HG03064 (cell line): ENCODE data around the gene PRM2.

Experiments
- ATAC-seq: cut with Tn5 transposase; IDR thresholded peaks from one replicate; pipeline ENCODE4 v1.9.1; 2021; ENCODE audit warnings: low read depth; ENCODE audit not compliant: unreplicated experiment

PRM2 gene

DNA sequence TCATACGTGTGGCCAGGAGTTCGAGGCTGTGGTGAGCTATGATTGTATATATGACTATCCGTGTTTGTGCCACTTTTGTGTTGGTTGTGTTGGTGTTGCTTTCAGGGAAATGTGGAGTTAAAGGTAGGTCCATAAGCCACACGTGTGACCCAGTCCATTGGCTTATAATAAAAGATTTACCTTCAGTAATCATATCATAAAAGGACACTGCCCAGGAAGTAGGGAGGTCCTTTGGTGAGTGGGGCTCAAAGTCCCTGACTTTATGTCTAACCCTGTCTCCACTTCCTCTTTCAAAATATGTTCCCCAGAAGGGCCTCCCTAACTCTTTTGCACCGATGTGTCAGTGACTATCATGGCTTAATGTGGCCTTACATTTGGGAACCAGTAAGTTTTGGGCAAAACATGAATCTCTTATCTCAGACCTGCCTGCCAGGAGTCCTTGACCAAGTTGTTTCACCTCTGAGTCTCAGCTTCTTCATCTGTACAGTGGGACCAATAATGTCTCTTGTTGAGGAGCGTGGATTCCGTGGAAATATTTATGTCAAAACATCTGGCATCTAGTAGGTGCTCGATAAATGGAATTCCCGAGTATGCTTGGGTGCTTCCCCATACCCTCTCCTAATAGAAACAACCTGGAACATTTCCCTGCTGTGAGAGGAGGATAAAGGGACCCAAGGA is 12.0 kb downstream of the PRM2 start:
- no peak for ATAC-seq

DNA sequence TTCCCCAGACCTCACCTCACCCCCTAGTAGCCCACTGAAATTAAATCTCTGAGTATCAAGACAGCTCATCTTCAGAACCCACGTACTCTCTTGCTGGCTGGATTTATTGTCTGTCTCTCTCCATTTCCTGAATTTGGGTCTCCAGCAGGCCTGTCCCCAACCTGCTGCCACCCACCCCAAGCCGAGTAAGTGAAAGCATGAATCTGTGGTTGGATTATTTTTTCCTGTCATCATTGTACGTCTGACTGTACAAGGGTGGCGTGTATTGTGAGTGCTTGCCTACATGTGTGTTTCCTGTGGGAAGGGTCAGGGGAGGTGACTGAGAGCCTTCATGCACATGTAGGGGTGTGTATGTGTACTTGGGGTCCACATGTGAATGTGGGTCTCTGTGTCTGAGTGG is 12.5 kb downstream of the PRM2 start:
- ATAC-seq = no peak

DNA sequence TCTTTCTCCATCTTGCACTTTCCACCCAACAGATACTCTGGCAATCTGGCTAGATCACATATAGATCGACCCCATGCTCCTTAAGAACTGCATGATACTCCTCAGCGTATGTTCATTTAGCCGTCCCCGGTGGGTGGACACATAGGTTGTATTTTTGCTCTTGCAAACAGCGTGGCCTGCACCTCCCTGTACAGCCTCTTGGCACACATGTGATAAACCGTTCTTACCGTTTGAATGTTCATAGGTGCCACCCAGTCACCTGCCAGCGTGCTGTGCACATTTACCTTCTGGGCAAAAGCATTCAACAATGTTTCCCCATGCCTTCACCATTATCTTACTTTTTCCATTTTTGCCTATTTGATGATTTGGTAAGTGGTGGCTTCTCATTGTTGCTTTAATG is 13.4 kb downstream of the PRM2 start:
- no peak for ATAC-seq

DNA sequence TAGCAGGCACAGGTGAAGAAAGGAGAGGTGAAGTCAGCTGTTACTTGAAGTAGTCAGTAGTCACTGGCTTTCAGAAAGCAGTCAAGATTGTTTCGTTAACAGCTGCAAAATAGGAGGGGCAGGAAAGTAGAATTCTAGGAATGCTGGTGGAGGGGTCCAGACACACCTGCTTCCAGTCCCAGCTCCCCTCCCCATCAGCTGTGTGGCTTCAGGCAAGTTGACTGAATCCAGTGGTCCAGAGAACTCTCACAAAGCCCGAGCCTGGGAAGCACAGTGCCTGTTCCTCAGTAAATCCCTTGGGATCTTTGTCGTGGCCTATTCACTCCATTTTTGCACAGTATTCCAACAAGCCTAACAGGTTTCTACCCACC is 15.7 kb downstream of the PRM2 start:
- no peak for ATAC-seq

DNA sequence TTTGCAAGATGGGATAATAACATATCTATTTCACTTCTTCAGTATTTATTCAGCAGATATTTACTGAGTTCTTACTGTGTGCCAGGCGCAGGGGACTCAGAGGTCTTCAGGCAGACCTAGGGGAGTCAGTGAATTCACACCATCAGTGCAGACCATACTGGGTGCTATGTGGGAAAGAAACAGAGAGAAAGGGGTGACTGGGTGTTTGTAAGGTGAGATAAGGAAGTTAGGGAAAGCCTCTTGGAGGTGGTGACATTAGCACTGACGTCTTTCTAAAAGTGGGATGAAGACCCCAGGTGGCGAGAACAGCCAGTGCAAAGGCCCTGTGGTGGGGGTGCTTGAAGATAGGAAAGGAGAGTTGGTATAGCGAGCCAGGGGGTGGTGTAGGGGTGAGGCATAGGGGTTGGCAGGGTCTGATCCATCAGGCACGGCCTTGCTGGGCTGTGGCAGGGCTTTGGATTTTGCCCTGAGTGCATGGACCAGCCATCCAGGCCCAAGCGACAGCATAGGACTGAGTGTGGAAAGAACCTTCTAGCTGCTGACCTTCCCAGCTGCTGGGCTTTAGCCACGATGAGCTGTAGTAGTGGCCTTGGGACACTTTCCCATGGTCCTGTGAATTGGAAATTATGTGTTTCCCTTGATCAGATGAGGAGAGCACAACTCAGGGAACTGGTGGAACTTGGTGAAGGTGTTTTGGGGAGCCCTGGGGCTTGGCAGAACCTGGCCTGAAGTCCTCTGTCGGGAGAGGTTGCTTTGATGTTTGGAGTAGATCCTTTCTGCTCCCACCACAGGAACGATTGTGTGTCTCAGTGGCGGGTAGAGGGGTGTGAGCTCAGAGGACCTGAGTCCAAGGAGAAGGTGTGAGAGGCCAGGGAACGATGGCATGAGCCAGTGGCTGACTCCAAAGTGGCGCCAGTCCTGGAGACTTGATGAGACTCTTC is 16.4 kb downstream of the PRM2 start:
- ATAC-seq = no peak

DNA sequence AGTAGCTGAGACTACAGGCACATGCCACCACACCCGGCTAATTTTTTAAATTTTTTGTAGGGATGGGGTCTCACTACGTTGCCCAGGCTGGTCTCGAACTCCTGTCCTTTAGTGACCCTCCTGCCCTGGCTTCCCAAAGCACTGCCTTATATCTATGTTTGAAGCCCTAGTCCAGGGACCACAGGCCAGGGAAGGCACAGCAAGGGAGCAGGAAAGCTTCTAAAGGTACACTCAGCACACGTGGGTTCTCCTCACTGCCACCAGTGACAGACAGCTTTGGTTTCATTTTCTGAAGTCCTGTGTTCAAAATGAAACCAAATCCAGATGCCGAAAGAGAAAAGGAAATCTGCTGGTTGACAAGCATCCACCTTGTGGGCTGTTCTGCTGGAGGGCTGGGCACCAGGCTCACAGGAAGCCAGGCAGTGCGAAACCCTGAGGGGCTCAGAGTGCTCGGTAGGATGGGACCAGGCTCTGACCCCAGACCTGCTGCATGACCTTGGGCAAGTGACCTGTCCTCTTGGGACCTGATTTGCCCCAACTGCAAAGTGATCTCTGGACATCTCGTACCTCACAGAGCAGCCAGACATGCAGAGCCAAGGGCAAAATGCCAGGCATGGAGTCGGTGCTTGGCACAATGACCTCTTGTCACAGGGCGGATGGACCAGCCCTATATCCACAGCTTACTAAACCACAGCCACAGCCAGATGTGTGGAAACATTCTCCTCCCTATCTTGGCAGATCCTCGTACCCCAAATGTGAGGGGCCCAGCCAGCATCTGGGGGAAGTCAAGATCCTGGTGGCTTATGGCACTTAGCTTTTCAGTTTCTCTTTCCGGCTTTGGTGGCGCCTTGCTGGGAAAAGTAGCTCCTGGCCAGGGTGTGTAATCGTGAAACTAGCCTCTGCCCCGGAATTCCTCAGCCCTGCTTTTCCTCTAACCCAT is 17.5 kb downstream of the PRM2 start:
- ATAC-seq = no peak

DNA sequence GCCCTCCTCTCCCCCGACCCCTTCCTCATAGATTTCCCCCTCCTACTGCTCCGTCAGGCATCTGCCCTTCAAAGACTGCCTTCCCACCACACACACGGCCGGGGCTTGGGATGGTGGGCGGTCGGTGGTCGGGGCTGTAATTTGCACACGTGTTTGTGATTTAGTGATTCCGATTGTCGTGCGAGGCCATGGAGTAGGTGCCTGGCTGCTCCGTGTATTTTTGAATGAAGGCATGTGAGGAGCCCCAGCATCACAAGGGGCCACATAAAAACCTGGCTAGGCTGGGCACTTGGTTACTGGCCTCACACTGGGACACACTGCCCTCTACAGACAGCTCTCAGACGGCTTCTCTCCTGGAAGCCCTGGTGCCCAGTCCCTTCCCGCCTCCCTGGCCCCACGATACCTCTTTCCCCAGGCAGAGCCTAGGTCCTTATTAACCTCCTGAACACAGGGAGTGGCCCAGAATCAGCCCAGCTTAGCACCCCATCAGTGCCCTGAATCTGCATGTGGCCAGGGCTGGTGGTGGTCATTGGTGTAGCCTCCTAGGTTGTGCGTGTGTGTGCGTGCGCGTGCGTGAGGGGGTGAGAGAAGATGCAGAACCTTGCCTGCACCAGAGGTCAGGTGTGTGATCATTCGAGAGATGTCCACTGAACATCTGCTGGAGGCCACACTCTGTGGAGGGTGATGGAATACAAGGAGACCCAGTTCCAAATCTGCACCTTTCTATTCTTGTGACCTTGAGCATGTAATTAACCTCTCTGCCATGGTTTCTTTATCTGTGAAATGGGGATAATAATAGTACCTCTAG is 18.9 kb downstream of the PRM2 start:
- no peak for ATAC-seq

DNA sequence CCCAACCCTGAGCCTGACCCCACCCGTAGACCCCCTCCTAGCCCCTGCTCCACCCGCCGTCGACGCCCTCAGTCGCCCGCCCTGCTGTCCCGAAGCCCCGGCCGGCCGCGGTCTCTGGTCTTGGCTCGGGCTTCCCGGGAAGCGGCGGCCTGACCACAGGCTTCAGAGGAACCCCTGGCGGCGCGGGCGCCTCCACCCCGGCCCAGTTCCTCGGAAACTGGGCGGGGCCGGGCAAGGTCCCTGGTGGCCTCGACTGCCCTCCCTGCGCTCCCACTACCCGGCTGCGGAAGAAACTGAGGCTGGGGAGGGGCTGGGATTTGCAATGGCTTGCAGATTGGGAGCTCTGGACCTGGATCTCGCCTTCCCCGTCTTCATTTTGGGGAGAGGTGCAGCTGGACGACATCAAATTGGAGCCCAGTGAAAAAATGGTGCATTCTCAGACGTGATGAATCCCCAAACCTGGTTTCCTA is 19.6 kb downstream of the PRM2 start:
- no peak for ATAC-seq

DNA sequence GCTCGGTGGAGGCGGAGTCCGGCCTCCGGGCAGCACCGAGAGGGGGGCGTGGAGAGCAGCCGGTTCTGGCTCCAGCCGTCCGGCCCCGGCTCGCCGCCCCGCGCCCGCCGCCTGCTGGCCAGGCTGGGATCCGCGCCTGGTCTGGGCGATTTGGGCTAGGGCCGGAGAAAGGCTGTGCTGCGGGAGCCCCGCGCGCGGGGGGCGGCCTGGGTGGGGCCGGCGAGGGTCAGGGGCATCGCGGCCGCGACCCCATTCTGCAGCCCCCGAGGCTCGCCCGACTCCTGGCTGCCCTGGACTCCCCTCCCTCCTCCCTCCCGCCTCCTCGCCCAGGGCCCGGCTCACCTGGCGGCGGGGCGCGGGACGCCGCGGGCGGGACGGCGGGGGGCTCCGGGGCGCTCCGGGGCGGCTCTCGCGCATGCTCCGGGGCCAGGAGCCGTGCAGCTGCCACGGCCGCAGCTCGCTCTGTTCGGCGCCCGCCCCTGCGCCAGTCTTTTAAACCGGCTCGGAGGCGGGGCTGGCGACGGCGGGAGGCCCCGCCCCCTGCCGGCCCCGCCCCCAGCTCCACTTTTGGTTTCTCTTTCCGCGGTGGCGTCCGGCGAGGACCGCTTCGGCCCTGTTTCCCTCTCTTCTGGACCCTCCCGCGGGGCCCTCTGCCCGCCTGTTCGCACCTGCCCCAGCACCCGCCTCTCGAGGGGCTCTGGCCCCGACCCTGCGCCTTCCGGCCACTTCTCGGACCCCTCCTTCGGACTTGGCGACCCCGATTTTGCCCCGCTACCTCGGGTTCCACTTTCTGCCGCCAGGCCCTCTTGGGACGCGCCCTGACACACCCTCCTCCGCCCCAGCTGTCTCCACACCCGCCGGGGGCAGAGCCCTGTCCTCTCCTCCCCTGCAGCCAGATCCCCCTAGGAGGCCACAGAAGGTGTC is 20.3 kb downstream of the PRM2 start, which contains the start of gene SOCS1:
TSS of gene SOCS1 (minus strand) at position 468 of the 924 bp plus-strand sequence. CDS start 726 bp downstream, outside the sequence.
- peak; percentile 44 for ATAC-seq

DNA sequence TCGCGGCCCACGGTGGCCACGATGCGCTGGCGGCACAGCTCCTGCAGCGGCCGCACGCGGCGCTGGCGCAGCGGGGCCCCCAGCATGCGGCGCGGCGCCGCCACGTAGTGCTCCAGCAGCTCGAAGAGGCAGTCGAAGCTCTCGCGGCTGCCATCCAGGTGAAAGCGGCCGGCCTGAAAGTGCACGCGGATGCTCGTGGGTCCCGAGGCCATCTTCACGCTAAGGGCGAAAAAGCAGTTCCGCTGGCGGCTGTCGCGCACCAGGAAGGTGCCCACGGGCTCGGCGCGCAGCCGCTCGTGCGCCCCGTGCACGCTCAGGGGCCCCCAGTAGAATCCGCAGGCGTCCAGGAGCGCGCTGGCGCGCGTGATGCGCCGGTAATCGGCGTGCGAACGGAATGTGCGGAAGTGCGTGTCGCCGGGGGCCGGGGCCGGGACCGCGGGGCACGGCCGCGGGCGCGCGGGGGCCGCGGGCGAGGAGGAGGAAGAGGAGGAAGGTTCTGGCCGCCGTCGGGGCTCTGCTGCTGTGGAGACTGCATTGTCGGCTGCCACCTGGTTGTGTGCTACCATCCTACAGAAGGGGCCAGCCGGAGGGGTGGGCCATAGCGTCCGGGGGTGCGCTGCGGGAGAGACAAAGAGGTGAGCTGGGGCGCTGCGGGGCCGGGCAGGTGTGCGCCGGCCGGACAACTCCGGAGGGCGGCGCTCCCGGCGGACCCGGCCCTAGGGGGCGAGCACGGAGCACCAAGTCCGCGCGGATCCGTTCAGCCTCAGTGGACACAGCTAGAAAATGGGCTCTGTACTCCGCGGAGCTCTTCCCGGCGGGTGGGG is 21.2 kb downstream of the PRM2 start:
- peak; percentile 0 for ATAC-seq

DNA sequence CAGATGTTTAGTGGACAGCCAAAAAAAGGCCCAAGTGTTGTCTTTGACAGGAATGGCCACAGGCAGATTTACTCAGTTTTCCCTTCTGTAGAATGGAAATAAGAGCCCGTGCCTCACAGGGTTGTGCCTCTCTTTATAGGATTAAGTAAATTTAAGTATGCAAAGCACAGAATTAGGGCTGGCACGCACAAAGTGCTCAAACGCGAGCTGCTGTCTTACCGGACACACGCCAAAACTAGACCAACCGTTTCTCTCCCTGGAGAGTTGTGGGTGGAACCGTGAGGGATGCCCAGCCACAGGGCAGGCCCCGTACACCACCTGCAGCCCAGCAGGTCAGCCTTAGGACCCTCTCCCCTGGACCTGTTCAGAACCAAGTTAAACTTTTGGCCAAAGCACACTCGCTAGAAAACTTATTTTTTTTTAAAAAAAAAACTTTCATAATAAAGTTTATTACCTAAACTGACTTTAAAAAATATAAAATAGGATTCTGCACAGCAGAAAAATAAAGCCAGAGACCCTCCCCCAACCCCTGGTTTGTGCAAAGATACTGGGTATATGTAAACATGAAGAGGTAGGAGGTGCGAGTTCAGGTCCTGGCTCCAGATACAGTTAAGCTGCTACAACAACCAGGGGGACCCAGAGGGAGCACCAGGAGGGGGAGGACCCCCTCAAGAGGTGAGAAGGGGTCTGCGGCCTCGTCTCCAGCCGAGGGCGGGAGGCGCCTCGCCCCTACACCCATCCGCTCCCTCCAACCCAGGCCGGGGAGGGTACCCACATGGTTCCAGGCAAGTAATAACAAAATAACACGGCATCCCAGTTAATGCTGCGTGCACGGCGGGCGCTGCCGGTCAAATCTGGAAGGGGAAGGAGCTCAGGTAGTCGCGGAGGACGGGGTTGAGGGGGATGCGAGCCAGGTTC is 22.0 kb downstream of the PRM2 start:
- no peak for ATAC-seq

DNA sequence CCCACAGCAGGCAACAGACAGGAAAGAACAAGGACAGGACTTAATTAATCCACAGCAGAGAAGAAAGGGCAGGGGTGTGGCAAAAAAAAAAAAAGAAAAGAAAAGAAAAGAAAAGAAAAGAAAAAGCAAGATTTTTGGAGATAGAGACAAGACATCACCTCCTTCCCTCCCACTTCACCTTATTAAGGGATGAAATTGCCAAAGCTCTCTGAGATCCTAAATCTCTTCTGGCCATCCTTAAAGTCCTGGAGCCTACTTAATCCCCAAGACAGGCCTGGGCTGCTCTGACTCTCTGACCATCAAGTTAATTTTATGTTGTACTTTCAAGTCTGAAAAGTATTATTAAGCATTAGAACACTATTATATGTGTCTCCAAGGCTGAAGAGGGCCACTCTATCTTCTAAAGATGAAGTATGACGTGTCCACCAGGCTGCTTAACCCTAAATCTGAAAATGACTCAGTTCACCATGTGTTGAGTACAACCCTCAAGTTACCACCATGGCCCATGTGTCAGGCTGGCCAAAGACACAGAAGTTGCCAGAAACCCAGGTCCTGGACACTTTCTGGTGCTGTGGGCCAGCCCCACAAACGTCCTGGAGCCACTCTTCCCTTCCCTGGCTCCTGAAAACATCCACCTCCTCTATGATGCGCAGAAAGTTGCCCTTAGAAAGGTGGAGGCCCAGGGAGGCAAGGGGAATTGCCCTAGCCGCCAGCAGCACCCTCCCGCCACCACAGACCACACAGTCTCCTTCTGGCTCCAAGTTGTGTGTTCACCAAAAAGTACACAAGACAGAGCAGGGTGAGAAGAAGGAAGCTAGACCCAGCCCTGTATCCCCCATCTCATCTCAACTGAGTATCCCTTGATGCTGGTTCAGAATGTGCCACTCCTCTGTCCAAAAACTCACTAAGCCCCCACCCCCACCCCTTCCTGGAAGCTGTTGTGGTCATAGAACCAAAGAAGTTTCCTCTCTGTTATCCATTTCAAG is 23.0 kb downstream of the PRM2 start:
- ATAC-seq = no peak

DNA sequence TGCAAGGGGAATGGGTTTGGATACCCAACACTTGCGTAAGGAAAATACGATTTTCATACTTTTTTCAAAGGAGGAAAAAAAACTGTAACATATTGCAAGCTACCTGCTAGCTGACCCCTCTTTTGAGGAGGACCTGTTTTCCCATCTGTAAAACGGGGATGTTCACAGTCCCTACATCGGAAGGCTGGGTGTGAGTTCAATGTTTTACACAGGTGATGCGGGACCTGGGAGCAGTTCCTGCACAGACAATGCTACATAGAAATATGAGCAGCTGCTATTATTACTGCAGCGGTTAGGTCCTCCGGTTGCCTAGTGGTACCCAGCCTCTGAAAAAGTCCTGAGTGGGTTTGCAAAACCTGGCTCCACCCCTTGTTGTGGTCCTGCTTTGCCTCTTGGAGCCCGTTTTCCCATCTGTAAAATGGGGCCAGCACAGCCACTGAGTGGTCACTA is 23.8 kb downstream of the PRM2 start:
- no peak for ATAC-seq

DNA sequence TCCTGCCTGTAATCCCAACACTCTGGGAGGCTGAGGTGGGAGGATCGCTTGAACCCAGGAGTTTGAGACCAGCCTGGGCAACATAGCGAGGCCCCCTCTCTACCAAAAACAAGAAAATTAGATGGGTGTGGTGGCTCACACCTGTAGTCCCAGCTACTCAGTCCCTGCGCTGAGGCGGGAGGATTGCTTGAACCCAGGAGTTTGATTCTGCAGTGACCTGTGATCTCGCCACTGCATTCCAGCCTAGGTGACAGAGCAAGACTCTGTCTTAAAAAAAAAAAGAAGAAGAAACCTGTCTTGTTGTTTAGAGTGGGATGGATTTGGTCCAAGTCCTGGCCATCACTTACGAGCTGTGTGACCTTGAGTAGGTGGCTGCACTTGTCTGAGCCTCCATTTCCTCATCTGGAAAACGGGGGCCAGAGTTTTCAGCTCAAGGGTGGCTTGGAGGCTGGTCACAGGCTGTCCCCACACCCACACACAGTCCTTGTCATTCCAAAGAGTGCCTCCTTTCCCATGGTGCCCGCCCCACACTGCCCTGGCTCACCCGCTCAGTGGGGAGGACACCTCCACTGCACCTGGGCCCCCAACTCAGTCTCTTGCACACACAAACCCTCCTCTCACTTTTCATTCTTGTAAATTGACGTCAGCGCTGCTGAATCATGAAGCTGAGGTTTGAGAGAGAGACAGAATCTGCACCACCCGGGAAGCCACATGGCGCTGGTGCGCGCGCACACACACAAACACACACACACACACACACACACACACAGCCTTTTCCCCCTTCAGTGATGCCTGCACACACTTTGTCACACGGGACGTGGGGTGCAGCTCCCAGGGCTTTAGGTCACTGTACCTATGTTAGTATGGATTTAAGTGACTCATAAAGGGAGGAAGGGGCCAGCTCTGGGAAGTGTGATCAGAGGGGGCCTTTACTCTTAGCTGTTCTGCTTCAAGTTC is 24.5 kb downstream of the PRM2 start:
- ATAC-seq = no peak
